NCI-H2196 (cell line): ENCODE data around the gene SLC39A11.
"Not testable (repeated sequence)": the region's sequence is repeated elsewhere in the genome, so short reads cannot be mapped to it uniquely, and the experiment has no call there.

Experiments used
- DNase-seq: peaks from one replicate; lab custom pipeline; 2025; ENCODE audit not compliant: unreplicated experiment; lab: John Stamatoyannopoulos, UW

Gene SLC39A11

DNA sequence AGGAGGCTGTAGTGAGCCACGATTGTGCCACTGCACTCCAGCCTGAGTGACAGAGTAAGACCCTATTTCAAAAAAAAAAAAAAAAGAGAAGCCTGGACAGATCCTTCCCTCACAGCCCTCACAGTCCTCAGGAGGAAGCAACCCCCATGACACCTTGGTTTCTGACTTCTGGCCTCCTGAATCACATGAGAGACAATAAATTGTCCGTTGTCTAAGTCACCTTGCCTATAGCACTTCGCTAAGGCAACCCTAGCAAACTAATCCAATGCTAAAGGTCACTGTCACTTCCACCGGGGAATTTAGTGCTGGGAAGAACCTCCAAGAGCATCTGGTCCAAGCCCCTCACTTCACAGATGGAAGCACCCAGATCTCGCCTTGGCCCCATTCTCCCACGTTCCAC lies 18.9 kb upstream of the SLC39A11 start:
- no peak for DNase-seq

DNA sequence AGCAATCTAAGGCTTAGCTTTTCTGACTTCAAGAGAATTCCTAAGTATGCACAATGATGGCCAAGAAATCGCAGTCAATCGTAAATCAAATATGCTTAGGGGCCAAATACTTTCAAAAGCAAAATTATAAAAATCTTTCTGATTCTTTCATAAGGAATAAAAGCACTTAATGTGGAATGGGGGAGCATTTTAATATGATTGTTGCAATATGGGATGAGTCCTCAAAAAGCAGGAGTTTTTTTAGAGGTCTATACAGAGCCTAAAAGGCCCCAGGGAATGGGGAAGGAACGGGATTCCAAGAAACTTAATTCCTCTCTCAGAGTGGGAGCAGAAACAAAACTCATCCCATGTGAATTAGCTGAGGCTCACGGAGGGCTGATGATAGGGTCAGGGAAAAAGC lies 14.7 kb upstream of the SLC39A11 start:
- no peak for DNase-seq

DNA sequence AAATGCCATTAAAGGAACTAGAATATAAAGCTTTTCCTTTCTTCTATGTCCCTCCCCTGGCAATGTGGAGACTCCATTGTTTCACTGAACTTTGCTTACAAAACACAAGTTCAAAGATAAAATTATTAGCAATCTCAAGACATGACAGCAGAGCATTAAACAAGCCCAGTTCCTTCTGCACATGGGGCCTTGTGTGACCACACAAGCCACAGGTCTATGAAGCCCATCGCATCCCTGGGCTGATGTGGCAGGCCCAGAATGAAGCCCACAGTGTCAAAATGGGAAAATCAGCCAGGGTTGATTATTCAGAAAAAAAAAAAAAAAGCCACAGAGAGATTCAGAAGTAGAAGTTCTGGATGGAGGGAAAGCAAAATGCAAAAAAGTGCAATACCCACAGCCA lies 12.9 kb upstream of the SLC39A11 start:
- no peak for DNase-seq

DNA sequence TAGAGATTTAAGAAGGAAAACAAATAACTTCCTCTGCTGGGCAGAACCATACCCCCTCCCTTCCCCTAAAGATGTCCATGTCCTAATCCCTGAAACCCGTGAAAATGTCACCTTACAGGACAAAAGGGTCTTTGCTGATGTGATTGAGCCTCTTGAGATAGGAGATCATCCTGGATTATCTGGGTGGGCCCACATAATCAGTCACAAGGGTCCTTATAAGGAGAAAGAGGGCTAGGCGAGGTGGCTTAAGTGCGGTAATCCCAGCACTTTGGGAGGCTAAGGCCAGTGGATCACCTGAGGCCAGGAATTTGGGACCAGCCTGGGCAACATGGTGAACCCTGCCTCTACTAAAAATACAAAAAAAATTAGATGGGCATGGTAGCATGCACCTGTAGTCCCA lies 12.0 kb upstream of the SLC39A11 start:
- DNase-seq: no peak

DNA sequence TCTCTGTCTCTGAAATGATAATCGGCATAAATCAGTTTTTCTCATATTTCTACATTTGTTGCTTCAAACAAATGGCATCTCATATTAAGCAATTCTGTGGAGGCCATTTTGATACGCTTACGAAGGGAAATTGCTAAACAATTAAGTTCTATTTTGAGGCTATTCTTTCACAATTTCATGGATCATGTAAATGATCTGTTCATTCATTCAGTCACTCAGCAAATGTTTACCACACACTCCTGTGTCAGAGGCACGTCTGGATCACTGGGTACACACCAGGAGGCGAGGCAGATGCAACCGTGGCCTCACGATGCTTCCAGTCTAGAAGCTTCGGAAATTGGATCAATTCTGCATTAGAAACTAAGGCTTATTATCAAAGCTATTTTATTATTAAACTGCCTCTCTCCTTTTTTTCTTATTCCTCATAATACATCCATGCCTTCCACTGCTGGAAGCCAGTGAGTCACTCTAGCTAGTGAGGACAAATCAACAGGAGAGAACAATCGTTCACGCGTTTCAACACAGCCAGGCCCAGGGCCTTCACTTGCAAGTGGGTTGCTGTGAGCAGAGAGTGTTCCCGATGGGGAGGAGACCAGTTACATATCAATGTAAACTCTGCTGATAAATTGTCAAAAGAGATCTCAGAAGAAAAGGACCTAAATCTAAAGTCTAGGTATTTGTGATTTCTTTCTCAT lies 11.3 kb upstream of the SLC39A11 start:
- no peak for DNase-seq

DNA sequence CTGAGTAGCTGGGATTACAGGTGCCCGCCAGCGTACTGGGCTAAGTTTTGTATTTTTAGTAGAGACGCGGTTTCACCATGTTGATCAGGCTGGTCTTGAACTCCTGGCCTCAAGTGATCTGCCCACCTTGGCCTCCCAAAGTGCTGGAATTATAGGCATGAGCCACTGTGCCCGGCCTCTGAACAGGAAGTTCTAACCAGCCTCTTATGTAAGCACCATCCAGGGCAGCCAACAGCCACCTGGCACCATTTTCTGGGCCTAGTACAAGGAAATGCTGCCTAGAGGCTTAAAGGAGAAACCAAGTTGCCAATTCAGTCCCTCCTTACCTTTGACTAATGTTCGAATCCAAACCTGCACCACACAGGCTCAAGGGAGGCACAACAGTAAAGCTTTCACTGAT lies 8.5 kb upstream of the SLC39A11 start:
- no peak for DNase-seq

DNA sequence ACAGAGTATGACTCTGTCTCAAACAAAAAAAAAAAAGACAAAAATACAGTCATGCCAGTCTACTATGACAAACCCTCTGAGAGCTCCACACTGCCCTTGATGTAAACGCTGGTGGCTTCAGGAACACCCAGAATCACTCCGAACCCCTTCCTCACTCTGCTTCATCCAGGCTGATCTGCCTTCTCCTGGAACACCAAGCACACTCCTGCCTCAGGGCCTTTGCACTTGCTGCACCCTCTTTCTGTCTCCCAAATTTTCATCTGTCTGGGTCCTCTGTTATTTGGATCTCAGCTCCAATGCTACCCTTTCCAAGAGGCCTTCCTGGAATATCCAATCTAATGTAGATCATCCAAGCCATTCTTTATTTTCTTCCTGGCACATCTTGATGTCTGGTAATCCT lies 7.9 kb upstream of the SLC39A11 start:
- no peak for DNase-seq

DNA sequence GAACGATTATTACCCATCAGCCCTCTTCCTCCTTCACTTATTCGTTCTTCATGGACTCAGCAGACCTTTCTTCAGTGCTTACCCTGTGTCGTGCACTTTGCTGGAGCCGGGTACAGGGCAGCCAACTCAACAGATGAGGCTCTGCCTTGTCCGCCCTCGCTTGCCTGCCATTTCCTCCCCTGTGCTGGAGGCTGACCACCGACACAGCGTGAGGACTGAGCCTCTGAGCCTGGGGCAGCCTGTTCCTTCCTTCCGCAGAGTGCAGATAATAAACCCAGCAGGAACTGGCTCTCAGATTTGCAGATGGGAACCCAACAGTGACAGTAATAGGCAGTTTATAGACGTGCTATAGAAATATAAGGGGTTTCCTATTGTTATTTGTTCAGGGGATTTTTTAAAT lies 7.0 kb upstream of the SLC39A11 start:
- DNase-seq: no peak

DNA sequence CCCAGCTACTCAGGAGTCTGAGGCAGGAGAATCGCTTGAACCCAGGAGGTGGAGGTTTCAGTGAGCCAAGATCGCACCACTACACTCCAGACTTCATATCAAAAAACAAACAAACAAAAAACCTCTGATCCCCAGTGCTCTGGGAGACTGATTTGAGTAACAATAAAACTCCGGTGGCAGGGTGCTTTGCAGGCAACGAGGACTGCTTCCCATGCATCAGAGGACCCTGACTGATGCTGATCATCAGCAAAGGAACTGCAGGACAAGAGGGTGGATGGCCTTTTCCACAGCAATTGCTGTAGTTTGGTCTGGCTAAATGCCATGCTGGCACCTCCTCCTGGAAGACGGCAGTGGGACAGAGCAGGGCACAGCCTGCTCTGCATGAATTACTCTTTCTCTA lies 6.4 kb upstream of the SLC39A11 start:
- no peak for DNase-seq

DNA sequence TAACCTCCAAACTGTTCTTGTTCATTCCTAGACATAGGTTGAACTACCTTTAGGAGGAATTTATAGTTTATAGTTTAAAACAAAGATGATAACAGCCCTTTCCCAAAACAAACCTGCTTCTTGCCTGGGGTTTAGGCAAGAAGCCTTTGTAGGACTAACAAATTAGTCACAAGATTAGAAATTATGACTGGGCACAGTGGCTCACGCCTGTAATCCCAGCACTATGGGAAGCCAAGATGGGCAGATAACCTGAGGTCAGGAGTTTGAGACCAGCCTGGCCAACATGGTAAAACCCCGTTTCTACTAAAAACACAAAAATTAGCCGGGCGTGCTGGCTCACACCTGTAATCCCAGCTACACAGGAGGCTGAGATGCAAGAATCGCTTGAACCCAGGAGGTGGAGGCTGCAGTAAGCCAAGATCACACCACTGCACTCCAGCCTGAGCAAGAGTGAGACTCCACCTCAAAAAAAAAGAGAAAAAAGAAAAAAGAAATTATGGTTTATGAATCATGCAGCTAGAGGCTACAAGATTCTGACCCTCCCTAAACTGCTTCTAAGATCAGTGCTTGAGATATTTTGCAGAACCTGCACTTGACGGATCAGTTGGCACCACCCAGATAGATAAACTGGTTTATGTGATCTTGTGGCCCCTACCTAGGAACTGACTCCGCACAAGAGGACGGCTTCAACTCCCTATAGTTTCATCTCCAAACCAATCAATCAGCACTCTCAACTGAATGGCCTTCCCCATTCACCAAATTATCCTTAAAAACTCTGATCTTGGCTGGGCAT lies 5.7 kb upstream of the SLC39A11 start:
- not testable (repeated sequence) for DNase-seq

DNA sequence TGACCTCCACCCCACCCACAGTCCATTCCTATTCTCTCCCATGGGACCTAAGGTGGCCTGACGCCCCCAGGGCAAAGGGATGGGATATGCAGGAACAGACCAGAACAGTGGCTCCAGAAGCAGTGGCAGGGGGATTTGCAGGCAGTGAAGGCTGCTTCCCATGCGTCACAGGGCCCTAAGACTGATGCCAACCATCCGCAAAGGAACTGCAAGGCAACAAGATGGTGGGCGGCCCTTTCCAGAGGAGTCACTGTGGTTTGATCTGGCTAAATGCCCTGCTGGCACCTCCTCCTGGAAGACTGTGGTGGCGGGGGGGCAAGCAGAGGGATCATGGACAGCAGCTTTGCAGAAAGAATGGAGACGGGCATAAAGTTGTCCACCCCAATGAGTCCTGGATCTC lies 4.4 kb upstream of the SLC39A11 start:
- no peak for DNase-seq

DNA sequence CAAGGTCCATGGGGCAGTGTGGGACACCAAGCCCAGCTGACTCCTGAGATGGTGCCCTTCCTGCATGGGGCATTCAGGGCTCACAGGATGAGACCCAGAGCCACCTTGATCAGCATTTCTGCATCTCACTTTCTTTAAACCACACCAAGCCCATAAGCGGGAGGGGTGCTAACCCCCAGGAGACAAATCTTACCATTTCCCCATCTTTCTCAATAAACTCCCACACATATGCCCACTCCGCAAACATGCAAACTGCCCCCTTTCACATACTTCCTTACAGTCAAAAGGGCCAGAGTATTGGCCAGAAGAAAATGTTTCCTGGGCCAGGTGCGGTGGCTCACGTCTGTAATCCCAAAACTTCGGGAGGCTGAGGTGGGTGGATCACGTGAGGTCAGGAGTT lies 3.7 kb upstream of the SLC39A11 start:
- no peak for DNase-seq

DNA sequence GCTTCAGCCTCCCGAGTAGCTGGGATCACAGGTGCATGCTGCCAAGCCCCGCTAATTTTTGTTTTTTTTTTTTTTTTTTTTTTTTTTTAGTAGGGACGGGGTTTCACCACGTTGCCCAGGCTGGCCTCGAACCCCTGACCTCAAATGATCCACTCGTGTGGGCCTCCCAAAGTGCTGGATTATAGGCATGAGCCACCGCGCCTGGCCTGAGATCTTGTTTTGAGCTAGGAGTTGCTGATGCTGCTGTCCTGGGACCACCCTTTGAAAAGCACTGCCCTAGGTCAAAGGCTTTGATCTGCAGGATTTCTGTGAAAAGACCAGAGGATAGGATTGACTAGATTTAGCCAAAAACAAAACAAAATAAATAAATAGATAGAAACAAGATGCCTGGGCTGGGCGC lies 798 bp upstream of the SLC39A11 start:
- no peak for DNase-seq

DNA sequence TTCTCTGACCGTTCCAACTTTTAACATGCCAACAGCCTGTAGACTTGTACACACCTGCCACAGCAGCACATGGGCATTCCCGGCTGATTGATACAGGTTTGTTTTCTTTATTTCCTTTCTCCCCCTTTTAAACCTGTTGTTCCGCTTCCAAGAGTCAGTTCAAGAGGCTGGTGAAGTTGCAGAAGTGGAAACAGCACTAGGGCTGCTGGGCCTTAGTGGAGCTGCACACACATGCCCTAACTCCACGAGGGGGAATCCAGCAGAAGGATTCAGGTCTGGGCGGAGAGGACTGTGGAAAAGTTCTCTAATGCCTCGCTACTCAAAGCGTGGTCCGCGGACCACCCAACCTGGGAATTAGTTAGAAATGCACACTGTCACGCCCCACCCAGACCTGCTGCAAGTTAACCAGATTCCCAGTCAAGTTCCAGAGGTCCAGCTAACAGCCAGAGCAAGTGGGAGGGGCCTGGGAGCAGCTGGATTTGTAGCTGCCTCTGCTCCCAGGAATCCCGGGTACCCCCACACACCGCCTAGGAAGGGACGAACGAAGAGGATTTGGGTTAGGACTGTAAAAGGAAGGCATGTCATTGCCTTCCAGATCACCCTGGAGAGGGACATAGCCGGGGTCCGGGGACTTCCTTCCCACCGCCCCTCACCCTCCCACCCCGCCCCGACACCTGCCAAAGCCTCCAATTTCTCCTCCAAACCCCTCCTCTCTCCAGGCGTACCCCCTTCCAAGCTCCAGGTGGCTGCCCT lies 542 bp downstream of the SLC39A11 start:
- no peak for DNase-seq

DNA sequence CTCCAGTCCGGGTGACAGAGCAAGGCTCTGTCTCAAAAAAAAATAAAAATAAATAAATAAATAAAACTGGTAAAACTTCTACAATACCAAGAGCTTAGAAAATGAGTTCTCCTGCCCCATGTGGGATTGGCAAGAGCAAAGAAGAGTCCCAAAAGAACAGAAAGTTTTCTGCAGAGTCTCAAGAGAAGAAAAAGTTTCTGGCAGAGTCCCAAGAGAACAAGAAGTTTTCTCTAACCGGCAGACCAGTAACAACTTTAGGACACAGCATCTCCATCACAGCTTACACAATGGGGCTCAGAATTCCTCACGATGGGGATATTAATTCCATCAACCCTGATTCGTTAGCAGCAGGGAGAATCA lies 1.1 kb downstream of the SLC39A11 start:
- no peak for DNase-seq

DNA sequence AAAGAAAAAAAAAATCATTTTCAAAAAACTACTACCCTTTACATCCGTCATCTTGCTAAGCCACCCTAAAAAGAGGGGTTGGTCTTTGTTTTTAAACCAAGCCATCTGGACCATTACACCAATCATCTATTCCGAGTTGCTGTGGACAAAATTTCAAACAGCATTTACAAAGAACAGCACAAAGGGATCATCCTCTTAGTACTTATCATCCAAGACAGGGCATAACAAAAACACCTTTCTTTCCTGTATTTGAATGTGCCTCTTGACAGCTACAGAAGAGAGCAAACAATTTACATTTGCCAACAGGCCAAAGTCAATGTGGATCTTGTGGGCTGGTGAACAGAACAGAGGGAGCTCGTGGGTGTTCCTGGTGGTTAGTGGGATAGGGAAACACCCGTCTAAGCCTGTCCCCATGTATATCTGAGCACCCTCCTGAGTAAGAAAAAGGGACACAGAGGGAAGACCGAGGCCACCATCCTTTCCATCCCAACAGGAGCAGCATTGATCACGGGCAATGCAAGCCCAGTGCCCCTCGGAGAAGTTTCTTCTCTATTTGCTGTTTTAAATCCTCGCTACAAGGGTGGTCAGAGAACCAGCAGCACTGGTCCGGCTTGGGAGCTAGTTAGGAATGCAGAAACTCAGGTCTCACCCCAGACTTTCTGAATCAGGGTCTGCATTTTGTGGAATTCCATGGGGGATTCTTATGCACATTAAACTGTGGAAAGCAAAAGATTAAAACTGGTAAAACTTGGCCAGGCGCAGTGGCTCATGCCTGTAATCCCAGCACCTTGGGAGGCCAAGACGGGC lies 1.9 kb downstream of the SLC39A11 start:
- DNase-seq: no peak

DNA sequence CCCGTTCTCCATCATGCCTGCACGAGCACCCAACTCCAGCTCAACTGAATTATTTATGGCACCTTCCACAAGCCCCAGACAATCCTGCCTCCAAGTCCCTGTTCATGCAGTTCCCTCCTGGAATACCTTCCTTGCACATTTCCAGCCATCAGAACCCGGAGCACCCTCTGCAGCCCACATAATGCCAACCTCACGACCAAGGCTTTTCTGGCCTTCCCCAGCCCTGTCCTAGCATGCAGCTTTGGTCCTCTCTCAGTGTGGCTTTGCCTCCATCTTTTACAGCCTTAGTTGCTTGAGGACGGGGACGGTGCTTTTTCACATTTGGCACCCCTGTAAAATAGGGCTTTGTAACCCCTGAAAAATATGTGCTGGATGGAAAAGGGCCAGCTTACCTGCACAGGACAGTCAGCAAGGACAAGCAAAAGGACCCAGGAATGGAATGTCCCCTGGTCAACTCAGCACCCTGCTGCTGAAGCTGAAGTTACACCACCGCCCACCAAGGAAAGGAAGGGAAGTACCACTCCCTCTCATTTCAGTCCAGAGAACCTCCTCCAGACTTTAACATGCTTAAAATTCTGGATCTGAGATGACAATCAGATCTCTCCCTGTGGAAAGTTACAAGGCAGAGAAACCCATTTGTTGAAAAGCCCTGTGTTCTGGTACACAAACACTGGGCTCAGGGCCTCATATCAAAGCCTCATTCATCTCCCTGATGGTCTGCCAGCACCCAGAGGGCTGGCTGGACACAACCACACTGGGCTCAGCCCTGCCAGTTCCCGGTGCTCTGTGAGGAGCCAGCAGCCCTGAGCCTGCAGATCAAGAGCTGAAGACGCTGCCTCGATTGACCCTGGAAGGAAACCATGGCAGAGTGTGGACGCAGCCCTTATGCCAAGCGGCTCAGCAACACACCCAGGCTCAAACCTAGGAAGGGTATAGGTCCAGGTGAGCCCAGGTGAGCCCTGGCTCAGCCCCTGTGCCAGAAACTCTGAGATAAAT lies 2.9 kb downstream of the SLC39A11 start:
- DNase-seq: no peak

DNA sequence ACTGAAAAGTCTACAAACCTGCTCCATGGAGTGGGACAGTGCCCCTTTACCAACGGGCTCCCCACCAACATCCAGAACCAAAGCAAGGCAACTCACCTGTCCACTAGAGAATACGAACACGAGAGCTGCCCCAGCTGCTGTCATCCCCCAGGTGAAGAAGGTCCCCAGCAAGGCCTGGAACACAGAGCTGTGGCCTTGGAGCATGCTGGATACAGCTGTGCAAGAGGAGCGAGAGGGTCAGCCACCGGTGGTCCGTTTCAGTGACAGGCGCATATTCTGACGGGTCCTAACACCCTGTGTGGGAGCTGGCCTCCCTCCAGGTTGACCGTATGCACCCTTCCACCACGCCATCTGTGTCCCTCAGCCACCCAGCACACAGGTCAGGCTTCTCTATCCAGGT lies 3.9 kb downstream of the SLC39A11 start:
- no peak for DNase-seq

DNA sequence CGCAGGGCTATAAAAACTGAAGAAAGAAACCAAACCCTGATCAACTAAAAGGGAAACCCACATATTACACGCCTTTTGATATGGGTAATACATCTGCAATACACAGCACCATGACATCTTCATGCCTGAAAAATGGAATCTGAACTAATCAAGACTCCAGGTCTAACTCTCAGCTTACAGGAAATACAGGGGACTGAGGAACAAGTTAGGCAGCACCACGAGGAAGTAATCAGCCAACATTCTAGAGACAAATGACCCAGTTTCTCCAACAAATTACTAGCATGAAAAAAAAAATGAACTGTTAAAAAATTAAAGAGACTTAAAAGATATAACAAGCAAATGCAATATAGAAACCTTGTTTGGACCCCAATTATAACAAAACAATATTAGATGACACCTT lies 9.1 kb downstream of the SLC39A11 start:
- DNase-seq: no peak

DNA sequence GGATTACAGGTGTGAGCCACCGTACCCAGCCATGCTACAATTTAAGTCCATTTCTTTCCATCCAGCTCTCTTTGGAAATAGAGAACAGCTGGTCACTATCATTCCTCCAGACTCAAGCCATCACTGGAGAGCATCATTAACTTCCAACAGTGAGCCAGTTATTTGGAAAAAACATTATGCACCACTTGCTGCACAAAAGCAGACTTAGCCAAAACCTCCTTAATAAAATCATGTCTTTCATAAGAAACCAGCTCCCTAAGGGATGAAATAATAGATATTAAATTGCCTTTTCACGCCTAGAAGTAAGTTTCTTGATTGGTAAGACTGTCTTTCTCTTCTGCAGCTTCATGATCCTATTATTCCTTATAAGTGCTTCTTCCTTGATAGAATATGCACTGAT lies 17.9 kb downstream of the SLC39A11 start:
- no peak for DNase-seq
